B cell (primary cell): ENCODE data around the gene TBC1D23. TPM values are rescaled to one million over a fixed set of nuclear protein-coding genes. Genes with fewer than 3 reads are reported as not detected.

Experiments
- ATAC-seq: fragments of 200-7000 bp; cut with Tn5 transposase; one replicate; pipeline ENCODE4 v1.10.0; 2021; ENCODE audit warnings: low read depth, mild to moderate bottlenecking, moderate number of reproducible peaks, moderate library complexity
- CTCF ChIA-PET: fragments of 350-600 bp; sonication (Branson Sonifier 250); formaldehyde crosslinking; loops from one replicate; lab custom pipeline; 2021; ENCODE audit warnings: antibody characterized with exemption, inconsistent platforms; lab: Charles Lee
- POLR2A ChIA-PET: fragments of 350-600 bp; sonication (Branson Sonifier 250); formaldehyde crosslinking; loops from one replicate; lab custom pipeline; 2021; ENCODE audit warnings: antibody characterized with exemption; lab: Charles Lee
- DNase-seq: peaks from one replicate; pipeline ENCODE4 v3.0.0; 2013
- H2AFZ ChIP-seq: 2 replicates; pipeline ENCODE4 v1.6.1; 2012; ENCODE audit warnings: mild to moderate bottlenecking, low read depth, low read length; ENCODE audit not compliant: insufficient read depth, poor library complexity, severe bottlenecking
- H3K27ac ChIP-seq, 2 donors: 1 replicate in 1 of 2; 2 replicates in 1 of 2; pipeline ENCODE4 v1.5.1; 2012 to 2013; ENCODE audit warnings: low read length in 2 of 2, mild to moderate bottlenecking in 2 of 2, moderate library complexity in 1 of 2
- H3K27me3 ChIP-seq, 4 experiments: fragments of 200-600 bp in 1 of 4; sonication (generic) in 1 of 4; replicated peaks in 1 of 4; 1 replicate in 2 of 4; 2 replicates in 2 of 4; pipeline versions ENCODE4 v1.6.1 to v1.7.0; 2013 to 2016; ENCODE audit warnings: low read length in 3 of 4, mild to moderate bottlenecking in 2 of 4, mixed read lengths in 1 of 4, moderate library complexity in 1 of 4; ENCODE audit not compliant: insufficient read depth in 4 of 4, control insufficient read depth in 3 of 4; ENCODE audit errors: control extremely low read depth in 1 of 4
- H3K36me3 ChIP-seq, 2 experiments: replicated peaks in 1 of 2; 1 replicate in 1 of 2; 2 replicates in 1 of 2; pipeline versions ENCODE4 v1.6.1 to v1.7.1; 2013; ENCODE audit warnings: low read length in 1 of 2; ENCODE audit not compliant: insufficient read depth in 2 of 2, control insufficient read depth in 1 of 2; ENCODE audit errors: control extremely low read depth in 1 of 2, extremely low read depth in 1 of 2
- H3K4me1 ChIP-seq, 2 donors: fragments of 200-600 bp in 1 of 2; sonication (generic) in 1 of 2; 1 replicate in 1 of 2; 2 replicates in 1 of 2; pipeline versions ENCODE4 v1.5.1 to v1.6.1; 2013 to 2017; ENCODE audit warnings: low read length in 2 of 2; ENCODE audit not compliant: control insufficient read depth in 2 of 2, insufficient read depth in 2 of 2
- H3K4me2 ChIP-seq: replicated peaks from 2 replicates; pipeline ENCODE3; 2012; ENCODE audit warnings: mild to moderate bottlenecking, low read depth, low read length; ENCODE audit not compliant: poor library complexity, severe bottlenecking
- H3K4me3 ChIP-seq, 5 experiments: fragments of 200-600 bp in 1 of 5; sonication (generic) in 1 of 5; 1 replicate in 3 of 5; 2 replicates in 2 of 5; pipeline versions ENCODE4 v1.5.1 to v1.7.0; 2011 to 2016; ENCODE audit warnings: low read length in 4 of 5, mild to moderate bottlenecking in 4 of 5, low read depth in 2 of 5, control low read depth in 1 of 5, moderate library complexity in 1 of 5; ENCODE audit not compliant: insufficient read depth in 1 of 5; ENCODE audit errors: control extremely low read depth in 1 of 5, extremely low read depth in 1 of 5
- H3K79me2 ChIP-seq: fragments of 200-600 bp; sonication (generic); one replicate; pipeline ENCODE4 v1.6.0; 2016; ENCODE audit warnings: low read length; ENCODE audit not compliant: control insufficient read depth, insufficient read depth
- H3K9ac ChIP-seq: fragments of 200-600 bp; sonication (generic); 2 replicates; pipeline ENCODE4 v1.6.1; 2017; ENCODE audit warnings: mild to moderate bottlenecking, low read length, moderate library complexity
- H3K9me3 ChIP-seq, 3 donors: one replicate each; pipeline versions ENCODE4 v1.6.1 to v1.7.1; 2013; ENCODE audit warnings: low read length in 2 of 3; ENCODE audit not compliant: control insufficient read depth in 2 of 3, insufficient read depth in 1 of 3; ENCODE audit errors: control extremely low read depth in 1 of 3
- H4K20me1 ChIP-seq: 2 replicates; pipeline ENCODE4 v1.6.0; 2012; ENCODE audit warnings: mild to moderate bottlenecking, low read length; ENCODE audit not compliant: insufficient read depth, control insufficient read depth, poor library complexity, severe bottlenecking
- H3K27ac Mint-ChIP-seq: one replicate; pipeline ENCODE4 v1.8.0; 2021; ENCODE audit warnings: mixed read lengths
- H3K27me3 Mint-ChIP-seq: one replicate; pipeline ENCODE4 v1.8.0; 2021; ENCODE audit warnings: mixed read lengths
- H3K4me1 Mint-ChIP-seq: one replicate; pipeline ENCODE4 v1.8.0; 2021; ENCODE audit warnings: mixed read lengths
- H3K4me3 Mint-ChIP-seq: one replicate; pipeline ENCODE4 v1.8.0; 2021; ENCODE audit warnings: mixed read lengths
- H3K9me3 Mint-ChIP-seq: one replicate; pipeline ENCODE4 v1.8.0; 2022; ENCODE audit warnings: mixed read lengths; ENCODE audit not compliant: insufficient read depth
- CTCF ChIP-seq: fragments of 200-600 bp; IDR thresholded peaks from one replicate; pipeline ENCODE4 v1.8.0; 2022; ENCODE audit warnings: antibody characterized with exemption, mild to moderate bottlenecking
- EZH2 ChIP-seq: IDR thresholded peaks from 2 replicates; pipeline ENCODE4 v1.6.1; 2012; ENCODE audit warnings: borderline replicate concordance, low read depth, mild to moderate bottlenecking, moderate library complexity, low read length; ENCODE audit not compliant: insufficient read depth, poor library complexity, severe bottlenecking
- WGBS: methylation state at CpG from one replicate; pipeline ENCODE4 v1.1.5; 2013; ENCODE audit warnings: missing lambda C conversion rate; ENCODE audit not compliant: insufficient coverage; 5-methylcytosine and 5-hydroxymethylcytosine counted together
- intact Hi-C: fragments of 100-400 bp; cut with micrococcal nuclease; formaldehyde crosslinking; loops from one replicate; pipeline ENCODE4 v1.10.0; 2022
- polyA plus RNA-seq: library from polyadenylated mRNA; depleted of rRNA; stranded (reverse); fragments of >200 nt; gene quantifications from 2 replicates; pipeline ENCODE4 v1.2.3, GENCODE V29; 2012
- total RNA-seq, 2 donors: library from RNA; stranded (reverse); fragments of 120-200 nt in 1 of 2; gene quantifications; 1 replicate in 1 of 2; 2 replicates in 1 of 2; pipeline versions ENCODE4 v1.2.3 to v1.2.4, GENCODE V29; 2013 to 2022

TBC1D23 gene
- total and polyA plus RNA-seq, 2 donors (not counting 1 experiment from before 2014, with no cell fraction given), result 7.2 to 36.5 TPM

DNA sequence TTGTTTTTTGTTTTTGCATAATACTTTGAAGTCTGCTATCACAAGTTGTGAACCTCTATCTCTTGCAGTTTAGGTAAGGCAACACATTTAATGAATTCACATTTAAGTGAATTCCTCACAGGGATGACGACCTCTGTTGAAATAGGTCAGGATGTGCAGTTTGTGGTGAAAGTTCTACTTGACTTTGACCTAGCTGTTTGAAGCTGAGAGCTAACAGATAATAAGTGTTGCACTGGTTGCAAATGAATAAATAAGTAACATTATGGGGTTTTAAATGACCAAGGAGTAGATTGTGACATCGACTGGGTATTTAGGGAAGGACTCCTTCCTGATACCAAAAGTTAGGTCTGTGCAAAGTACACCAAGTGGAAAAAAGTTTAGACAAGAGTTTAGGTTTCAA lies 97.6 kb downstream of the TBC1D23 start:
- CTCF ChIA-PET, result no interaction called here
- no peak overlapping the region for H3K27ac Mint-ChIP-seq

GRCh38 chr3:100359035-100359434 lies 98.2 kb downstream of the TBC1D23 start:
- H3K27me3 Mint-ChIP-seq, result no peaks in the 10 kb centered on the region
- 100% methylated on average over 2 of the region's 3 CpGs for WGBS
- Histone ChIP-seq H4K20me1 (no peaks in the 10 kb centered on the region), H3K27me3 (no peaks in the 10 kb centered on the region), H3K9me3 (no peaks in the 10 kb centered on the region), H2AFZ (no peak overlapping the region), H3K79me2 (no peaks in the 10 kb centered on the region), H3K36me3 (peaks cover 3 to 35% of the 10 kb centered on the region in 2 experiments), H3K9ac (no peak overlapping the region), H3K4me2 (no peak overlapping the region), H3K4me1 (no peaks in the 10 kb centered on the region), H3K4me3 (no peak overlapping the region), H3K27ac (no peak overlapping the region)
- DNase-seq, result no peak
- H3K9me3 Mint-ChIP-seq, result peaks cover 2% of the 10 kb centered on the region
- no peak overlapping the region for H3K4me3 Mint-ChIP-seq
- H3K4me1 Mint-ChIP-seq, result no peaks in the 10 kb centered on the region
- TF ChIP-seq EZH2 (no peak), CTCF (no peak)
- ChIA-PET POLR2A (no interaction called here), CTCF (interaction anchor here (1.1 kb wide), 1 partner anchor 527 kb away, joined by 6 read pairs; no protein-coding TSS in a partner anchor)
- intact Hi-C loops, result no loop called here
- no peak for ATAC-seq
- H3K27ac Mint-ChIP-seq, result no peak overlapping the region

More for the DNA sequence above, 97.6 kb downstream of the TBC1D23 start:
- H3K27ac ChIP-seq, result no peak overlapping the region
- Mint-ChIP-seq H3K27me3 (no peaks in the 10 kb centered on the region), H3K4me3 (no peak overlapping the region), H3K4me1 (no peaks in the 10 kb centered on the region), H3K9me3 (peaks cover 2% of the 10 kb centered on the region)
- DNase-seq (no peak), ATAC-seq (no peak)
- WGBS, result 100% methylated on average over 2 of the region's 2 CpGs
- no peaks in the 10 kb centered on the region for H3K4me1 ChIP-seq
- intact Hi-C loops, result no loop called here
- no peak overlapping the region for H3K4me2 ChIP-seq
- H2AFZ ChIP-seq, result no peak overlapping the region
- H3K9ac ChIP-seq, result no peak overlapping the region
- H4K20me1 ChIP-seq, result no peaks in the 10 kb centered on the region
- no peak overlapping the region for H3K4me3 ChIP-seq
- no peaks in the 10 kb centered on the region for H3K79me2 ChIP-seq
- H3K27me3 ChIP-seq, result no peaks in the 10 kb centered on the region
- peaks cover 3 to 36% of the 10 kb centered on the region in 2 experiments for H3K36me3 ChIP-seq
- POLR2A ChIA-PET, result no interaction called here
- TF ChIP-seq EZH2 (no peak), CTCF (no peak)
- no peaks in the 10 kb centered on the region for H3K9me3 ChIP-seq
